HG02798 (cell line): ENCODE results near the gene HOXB3.

Experiments
- ATAC-seq: cut with Tn5 transposase; IDR thresholded peaks from one replicate; pipeline ENCODE4 v1.9.1; 2021; ENCODE audit warnings: mild to moderate bottlenecking; ENCODE audit not compliant: unreplicated experiment, poor library complexity

HOXB3 gene

DNA sequence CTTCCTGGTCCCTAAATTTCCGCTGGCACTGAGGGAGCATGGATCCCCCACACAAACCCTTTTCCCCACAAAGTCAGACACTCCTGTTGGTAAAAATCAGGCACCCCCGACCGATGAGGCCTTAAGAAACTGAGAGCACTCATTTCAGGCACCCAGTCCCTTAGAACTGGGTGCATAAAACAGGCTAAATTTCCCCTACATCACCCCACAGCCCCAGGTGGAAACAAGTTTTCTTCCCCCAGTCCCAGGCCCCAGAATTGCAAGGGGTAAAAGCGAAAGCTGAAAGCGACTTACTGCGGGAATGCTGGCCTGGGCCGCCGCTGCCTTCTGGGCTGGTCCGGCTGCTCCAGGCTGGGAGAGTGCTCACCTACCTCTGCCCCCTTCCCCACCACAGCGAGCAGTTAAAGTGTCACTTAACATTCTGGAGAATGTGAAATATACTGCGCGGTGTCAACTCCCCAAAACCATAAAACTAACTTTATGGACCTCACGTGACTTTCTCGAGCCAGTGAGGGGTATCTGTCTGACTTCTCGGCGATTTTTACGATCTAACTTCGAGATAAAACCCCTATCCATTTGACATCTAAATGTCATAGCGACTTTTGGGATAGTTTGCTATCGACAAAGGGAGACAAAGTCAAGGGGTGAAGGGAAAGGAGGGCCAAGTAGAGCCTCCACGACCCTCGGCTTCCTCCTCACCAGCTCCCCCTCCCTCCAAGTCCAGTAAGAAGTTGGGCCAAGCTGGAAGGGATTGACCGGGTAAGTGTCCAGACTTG is at the start of gene HOXB3:
Gene HOXB3, minus strand, starts transcription at position 411 of the 776 bp plus-strand sequence. CDS start 37,767 bp downstream, outside the sequence.
- ATAC-seq, result no peak

DNA sequence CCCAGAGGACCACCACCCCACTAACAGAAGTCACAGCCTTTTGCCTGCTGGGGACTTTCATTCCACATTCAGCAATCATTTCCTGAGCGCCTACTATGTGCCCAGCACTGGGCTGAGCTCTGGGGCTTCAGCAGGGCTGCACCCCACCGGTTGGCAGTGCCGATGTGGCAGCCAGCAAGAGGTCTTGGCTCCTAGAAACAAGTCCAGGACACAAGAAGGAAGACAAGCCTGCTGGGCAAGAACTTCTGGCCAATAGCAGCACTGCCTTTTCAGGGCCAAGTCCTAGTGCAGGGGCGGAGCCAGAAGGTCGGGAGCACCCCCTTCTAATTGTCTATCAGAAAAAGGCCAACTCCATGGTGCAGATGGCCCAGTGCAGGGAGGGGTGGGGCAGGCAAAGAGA is 49.1 kb upstream of the HOXB3 start:
- ATAC-seq, result no peak

GRCh38 chr17:48637323-48638260 is 47.6 kb upstream of the HOXB3 start:
- no peak for ATAC-seq

- peak; percentile 58 for ATAC-seq
Measured at GRCh38 chr17:48636177-48637018, 46.4 kb upstream of the HOXB3 start.

DNA sequence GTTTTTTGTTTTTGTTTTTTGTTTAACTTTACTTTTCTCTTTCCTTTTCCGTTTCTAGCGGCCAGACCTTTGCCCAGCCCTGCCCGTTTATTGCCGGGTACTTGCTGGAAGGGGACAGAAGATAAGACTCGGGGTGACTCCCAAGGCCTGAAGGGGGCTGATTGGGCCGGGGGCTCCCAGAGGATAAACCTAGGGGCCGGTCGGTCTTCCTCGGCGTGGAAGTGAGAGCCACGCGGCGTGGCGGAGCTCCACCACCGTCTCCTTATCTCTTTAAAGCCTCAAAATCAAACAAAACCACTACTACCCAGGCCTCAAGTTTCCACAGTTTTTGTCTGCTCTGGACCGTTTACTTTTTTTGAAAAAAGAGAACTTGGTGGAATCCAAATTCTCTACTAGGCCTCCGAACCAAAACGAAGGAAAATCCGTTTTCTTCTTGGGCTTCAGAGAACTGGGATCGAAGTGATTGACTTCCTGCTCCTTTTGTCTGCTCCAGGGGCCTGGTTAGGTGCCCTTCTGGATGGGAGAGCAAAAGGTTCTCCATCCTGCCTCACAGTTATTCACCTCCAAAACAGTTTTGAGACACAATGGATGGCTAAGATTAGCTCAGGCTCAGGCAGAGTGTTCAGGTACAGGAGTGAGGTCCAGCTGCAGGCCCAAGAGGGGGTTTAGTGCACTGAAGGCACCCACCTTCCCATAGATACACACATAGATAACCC is 44.6 kb upstream of the HOXB3 start:
- no peak for ATAC-seq

GRCh38 chr17:48633266-48633677 is 43.2 kb upstream of the HOXB3 start:
- no peak for ATAC-seq

DNA sequence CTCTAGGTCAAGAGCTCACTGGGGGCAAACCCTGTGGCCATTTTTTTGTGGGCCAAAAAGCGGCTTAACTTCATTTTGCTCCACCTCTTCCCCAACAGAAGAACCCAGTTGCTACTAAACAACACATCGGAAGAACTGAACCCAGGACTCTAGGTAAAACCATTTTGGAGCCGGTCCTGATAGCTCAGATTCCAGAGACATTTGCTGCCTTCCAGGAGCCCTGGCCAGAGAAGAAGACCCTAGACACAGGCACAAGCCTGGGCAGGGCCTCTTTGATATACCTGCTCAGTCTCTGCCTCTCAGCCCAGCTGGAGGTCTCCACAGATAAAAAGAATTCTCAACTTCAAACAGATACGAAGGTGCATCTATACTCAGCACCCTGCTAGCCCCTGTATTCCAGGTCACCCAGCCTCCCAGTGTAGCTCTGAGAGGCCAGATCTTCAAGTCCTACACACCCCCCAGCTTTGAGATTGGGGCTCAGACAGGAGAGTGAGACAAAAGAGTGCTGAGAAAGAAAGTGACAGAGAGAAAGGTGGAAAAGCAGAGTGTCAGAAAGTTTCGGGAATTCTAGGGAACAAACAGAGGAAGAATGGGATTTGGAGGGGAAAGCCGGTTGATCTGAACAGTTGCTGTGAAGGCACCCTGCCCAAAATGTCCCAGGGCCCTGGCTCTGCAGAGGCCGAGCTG is 42.7 kb upstream of the HOXB3 start:
- no peak for ATAC-seq

GRCh38 chr17:48631693-48632578 is 41.9 kb upstream of the HOXB3 start:
- ATAC-seq, result no peak

GRCh38 chr17:48630925-48631692 is 41.1 kb upstream of the HOXB3 start:
- no peak for ATAC-seq

DNA sequence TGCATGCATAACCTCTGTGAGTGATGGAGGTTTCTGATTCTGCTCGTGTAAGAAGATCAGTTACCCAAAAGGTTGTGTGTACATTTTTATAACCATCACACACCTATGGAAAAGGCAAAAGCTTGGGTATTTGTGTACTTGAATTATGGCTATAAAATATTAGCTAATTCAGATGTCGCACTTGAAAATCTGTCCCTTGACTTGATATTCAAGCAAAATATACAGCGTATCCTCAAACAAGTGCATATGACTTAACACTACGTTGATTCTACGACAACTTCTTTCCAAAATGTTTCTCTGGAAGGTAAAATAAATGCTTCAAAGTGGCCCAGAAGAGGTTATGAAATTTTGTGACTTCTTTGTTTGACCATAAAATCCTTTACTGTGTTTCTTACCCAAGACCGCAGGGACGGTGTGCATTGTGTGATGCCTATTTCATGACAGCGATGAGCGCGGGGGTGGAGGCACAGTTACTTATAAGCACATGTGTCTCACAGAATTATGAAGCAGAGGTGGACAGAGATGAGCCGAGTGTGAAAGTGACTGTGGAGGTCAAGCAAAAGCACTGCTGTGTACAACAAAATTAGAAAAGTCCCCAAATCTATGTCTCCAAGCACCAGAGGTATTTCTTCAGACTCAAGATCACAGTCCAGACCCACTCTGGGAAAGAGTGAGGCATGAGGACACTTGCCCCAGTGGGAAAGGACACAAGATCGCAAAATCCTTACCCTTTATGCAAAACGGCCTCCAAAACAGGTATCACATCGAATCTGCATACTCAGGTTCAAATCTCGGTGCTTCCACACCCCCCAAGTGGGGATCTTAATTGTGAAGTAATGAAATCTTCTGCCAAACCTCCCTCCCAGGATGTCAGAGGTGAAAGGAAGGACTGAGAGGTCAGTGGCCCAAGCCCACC is 40.2 kb upstream of the HOXB3 start:
- no peak for ATAC-seq

DNA sequence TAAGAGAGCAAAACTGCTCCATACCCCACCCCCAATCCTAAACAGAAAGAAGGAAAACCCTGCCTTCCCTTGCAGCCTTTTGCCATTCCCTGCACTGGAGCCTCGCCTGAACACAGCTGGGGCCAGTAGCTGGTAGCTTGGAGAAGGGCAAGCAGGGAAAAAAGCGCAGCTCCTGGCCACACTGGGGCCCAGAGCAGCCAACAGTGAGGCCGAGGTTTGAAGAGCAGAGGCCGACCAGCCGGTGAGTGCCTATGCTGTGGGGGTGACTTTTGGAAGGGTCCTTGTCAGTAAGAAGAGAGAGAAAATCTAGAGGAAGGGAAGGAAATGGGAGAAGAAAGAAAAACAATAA is 39.3 kb upstream of the HOXB3 start:
- ATAC-seq, result no peak

GRCh38 chr17:48628649-48629410 is 38.8 kb upstream of the HOXB3 start:
- ATAC-seq, result no peak

DNA sequence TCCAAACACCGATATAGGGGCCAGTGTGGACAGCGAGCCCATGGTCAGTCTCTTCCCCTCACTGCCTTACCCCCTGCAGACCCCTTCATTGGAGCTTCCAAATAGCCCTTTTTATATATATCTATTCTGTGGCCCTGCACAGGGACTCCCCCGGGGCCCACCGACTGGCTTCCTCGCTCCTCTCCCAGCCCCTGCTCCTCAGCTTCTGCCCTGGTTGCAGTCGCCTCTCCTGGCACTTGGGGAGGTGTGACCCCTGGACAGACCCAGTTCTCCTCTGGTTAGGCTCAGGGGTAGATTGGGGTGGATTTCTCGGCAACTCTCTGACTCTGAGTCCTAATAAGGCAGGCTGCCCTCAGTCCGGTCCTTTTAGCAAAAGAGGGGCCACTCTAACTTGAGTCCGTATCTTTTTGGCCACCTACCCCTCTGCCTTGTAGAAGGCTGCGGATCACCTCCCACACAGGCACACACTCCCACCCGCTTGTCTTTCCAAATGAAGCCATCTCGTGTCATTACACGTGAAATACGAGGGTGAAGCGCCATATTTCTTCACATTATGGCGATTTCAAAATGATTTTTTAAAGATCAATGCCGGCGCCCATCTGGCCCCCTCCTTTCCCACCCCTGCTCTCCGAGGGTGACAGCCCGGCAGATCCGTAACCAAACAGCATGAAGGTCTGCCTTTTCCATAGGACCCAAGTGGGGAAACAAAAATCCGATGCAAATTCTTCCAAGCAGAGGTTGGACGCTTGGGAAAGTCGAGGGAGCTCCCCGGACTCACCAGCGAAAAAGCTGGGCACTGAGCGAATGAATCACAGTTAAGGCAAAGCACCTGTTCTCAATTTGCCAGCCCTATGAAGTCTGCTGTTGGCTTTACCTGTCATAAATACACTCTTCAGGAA is 37.8 kb upstream of the HOXB3 start:
- no peak for ATAC-seq

GRCh38 chr17:48627118-48627597 is 37.1 kb upstream of the HOXB3 start:
- no peak for ATAC-seq
